T-helper 17 cell (primary cell): ENCODE measurements around the gene EMD. TPM values are rescaled to one million over a fixed set of nuclear protein-coding genes. Genes with fewer than 3 reads are reported as not detected.
A peak's percentile ranks its signal among the peaks of the same experiment; 100 is the strongest.

Source experiments
- ATAC-seq: fragments of 150-1000 bp; cut with Tn5 transposase; 2 replicates; pipeline ENCODE4 v1.10.0; 2021; ENCODE audit warnings: mild to moderate bottlenecking, moderate library complexity
- DNase-seq, 3 donors: peaks; one replicate each; pipeline versions ENCODE4 v3.0.0 to v3.0.0-alpha.2; 2020 to 2021
- H3K9me3 ChIP-seq: one replicate; pipeline ENCODE4 v1.7.0; 2013; ENCODE audit warnings: low read length, mild to moderate bottlenecking; ENCODE audit not compliant: control insufficient read depth, poor library complexity, severe bottlenecking
- H3K27ac Mint-ChIP-seq: one replicate; pipeline ENCODE4 v1.8.0; 2022; ENCODE audit warnings: mild to moderate bottlenecking, moderate library complexity, mixed read lengths
- H3K27me3 Mint-ChIP-seq: one replicate; pipeline ENCODE4 v1.8.0; 2022; ENCODE audit warnings: mixed read lengths
- H3K36me3 Mint-ChIP-seq: one replicate; pipeline ENCODE4 v1.8.0; 2022; ENCODE audit warnings: low read depth, mixed read lengths
- H3K4me1 Mint-ChIP-seq: one replicate; pipeline ENCODE4 v1.8.0; 2022; ENCODE audit warnings: mild to moderate bottlenecking, mixed read lengths
- H3K4me3 Mint-ChIP-seq: one replicate; pipeline ENCODE4 v1.8.0; 2022; ENCODE audit warnings: mild to moderate bottlenecking, moderate library complexity, mixed read lengths
- total RNA-seq, 4 donors: library from RNA in 2 of 4; stranded (reverse) in 2 of 4; gene quantifications; one replicate each; pipeline ENCODE4 v1.2.3 and lab custom pipeline; 2022 to 2026

The EMD gene
- total RNA-seq, 2 donors from 2014 or later: 121 to 132 TPM

DNA sequence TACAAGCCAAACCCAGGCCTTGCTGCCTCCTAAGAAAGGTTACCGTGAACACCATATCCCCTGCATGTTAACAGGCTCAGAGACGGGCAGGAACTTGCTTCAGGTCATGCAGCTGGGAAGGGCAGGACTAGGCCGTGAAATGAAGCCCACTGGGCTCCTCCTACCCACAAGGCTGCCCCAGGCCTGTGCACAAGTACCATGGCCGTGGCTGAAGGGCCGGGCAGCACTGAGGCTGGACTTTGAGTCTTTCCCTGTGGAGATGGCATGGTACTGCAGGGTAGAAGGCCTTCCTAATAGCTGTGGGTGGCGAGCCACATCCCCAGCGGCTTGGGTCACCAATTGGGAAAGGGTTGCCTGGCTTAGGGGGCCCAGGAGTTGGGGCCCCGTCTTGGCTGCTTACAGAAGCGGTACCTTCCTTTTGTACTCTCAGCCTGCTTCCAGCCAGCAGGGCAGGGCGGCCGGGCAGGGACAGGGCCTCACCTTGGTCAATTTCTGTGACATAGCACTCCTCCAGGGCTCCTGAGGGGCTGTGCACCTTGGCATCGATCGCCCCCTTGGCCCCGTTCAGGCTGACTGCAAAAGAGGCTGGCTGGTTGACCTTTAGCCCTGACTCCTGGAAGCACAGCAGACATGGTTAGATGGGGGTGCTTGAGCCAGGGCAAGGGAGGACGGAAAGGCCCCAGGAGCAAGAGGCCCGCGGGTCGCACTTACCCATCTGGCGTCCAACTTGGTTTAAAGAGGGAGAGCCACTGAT lies 28.5 kb upstream of the EMD start:
- H3K4me1 Mint-ChIP-seq: peaks cover 21% of the 10 kb centered on the region

DNA sequence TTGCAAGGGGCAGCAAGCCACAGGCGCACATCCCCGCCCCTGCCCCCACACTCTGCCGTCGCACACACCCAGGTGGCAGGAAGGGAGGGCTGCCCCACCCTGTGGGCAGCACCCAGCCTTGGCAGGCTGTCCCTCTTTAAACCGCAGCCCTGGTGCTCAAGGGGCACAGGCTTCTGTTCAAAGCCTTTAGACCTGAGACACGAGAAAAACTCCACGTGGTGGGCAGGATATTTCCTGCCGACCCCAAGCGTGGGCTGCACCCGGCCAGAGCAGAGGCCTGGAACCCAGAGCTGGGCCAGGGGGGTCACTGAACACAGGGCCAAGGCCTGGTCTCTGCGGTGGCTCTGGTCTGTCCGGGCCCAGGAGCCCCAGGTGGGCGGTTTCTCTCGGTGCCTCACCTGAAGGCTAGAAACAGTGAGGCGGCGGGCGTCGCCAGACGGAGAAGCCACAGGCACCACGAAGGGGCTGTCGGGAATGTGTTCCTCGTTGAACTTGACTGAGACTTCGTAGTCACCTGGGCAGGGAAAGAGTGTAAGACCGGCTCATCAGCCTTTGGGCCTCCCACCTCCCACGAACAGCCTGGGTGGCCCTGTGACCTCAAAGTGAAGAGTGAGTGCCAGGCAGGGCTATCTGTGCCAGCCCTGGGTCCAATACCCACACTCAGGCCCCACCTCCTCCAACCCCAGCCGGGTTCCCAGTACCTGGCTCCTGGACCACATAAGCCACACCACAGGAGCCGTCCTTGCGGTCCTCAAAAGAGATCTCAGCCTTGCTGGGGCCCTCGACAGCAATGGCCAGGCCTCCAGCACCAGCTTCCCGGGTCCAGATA lies 27.7 kb upstream of the EMD start:
- Mint-ChIP-seq H3K36me3 (no peaks in the 10 kb centered on the region), H3K4me1 (peaks cover 25% of the 10 kb centered on the region), H3K27me3 (no peaks in the 10 kb centered on the region), H3K27ac (peak overlapping the region; percentile 78), H3K4me3 (peak overlapping the region; percentile 68)
- DNase-seq (peak; percentile 11 to 32 (median 16)), ATAC-seq (peak; percentile 45)
- H3K9me3 ChIP-seq: no peaks in the 10 kb centered on the region

More for the DNA sequence above, 28.5 kb upstream of the EMD start:
- no peaks in the 10 kb centered on the region for H3K36me3 Mint-ChIP-seq
- ATAC-seq (no peak), DNase-seq (peak in 1 of 3 donors; percentile 1)
- peak overlapping the region; percentile 68 for H3K4me3 Mint-ChIP-seq
- peak overlapping the region; percentile 84 for H3K27ac Mint-ChIP-seq
- no peaks in the 10 kb centered on the region for H3K27me3 Mint-ChIP-seq
- H3K9me3 ChIP-seq: no peaks in the 10 kb centered on the region

DNA sequence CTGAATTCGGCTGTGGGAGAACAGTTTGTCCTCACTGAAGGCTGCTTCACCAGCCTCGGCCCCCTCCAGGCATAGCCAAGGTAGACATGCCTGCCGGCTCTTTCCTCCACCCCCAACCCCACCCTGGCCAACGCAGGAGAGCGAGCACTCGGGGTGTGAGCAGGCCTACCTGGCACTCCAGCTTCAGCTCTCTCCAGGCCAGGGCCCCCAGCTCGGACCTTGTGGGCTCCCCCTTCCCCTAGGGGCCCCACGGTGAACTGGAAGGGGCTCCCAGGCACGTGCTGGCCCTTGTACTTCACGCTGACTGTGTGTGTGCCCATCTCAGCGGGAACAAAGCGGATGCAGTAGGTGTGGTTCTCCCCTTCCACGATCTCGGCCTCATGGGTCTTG lies 27.1 kb upstream of the EMD start:
- peaks cover 25% of the 10 kb centered on the region for H3K4me1 Mint-ChIP-seq
- peak in 1 of 3 donors; percentile 10 for DNase-seq

DNA sequence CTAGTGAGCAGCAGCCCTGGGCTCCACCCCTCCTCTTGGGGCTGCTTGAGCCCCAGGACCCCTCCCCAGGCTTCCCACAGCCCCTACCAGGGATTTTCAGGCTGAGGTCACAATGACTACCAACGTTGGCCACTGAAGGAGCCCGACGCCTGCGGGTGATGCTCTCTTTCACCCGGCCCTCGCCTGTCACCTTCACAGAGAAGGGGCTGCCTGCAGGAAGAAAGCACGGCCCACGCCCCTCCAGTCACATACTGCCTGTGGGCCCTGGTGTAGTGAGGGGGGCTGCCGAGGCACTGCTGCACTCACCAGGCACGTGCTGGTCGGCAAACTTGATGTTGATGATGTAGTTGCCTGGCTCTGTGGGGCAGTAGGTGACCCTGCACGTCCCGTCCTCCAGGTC lies 26.6 kb upstream of the EMD start:
- no peaks in the 10 kb centered on the region for H3K9me3 ChIP-seq
- no peaks in the 10 kb centered on the region for H3K27me3 Mint-ChIP-seq
- peak overlapping the region; percentile 68 for H3K4me3 Mint-ChIP-seq
- ATAC-seq (no peak), DNase-seq (no peak)
- H3K27ac Mint-ChIP-seq: peak overlapping the region; percentile 78
- peaks cover 22% of the 10 kb centered on the region for H3K4me1 Mint-ChIP-seq
- H3K36me3 Mint-ChIP-seq: no peaks in the 10 kb centered on the region

More for the DNA sequence above, 27.1 kb upstream of the EMD start:
- peak overlapping the region; percentile 68 for H3K4me3 Mint-ChIP-seq
- no peaks in the 10 kb centered on the region for H3K27me3 Mint-ChIP-seq
- peak; percentile 4 for ATAC-seq
- H3K36me3 Mint-ChIP-seq: no peaks in the 10 kb centered on the region
- no peaks in the 10 kb centered on the region for H3K9me3 ChIP-seq
- peak overlapping the region; percentile 78 for H3K27ac Mint-ChIP-seq

DNA sequence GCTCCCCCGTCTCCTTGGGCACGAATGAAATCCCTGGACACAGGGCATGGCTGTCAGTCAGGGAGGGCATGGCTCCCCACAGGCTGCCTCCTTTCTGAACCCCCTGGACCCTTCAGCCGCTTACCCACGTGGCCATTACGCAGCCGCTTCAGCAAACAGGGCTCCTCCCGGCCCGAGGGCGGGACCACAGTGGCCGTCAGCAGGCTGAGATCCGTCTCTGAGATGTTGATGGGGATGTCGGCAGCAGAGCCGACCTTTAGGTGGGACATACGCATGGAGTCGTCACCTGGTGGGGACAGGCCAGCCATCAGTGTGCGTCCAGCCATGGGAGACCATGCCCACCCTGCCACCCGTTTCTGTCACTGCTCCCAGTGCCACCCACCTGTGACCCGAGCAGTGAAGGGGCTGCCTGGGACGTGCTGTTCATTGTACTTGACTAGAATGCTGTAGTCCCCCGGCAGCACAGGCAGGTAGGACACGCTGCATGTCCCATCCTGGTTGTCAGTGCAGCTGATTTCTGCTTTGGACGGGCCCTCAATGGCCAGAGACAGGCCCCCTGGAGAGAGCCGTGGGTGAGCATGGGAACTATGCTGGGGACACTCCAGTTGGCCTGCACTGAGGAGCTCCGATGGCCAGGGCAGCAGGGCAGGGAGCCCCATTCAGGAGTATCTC lies 25.8 kb upstream of the EMD start:
- Mint-ChIP-seq H3K36me3 (no peaks in the 10 kb centered on the region), H3K4me3 (no peak overlapping the region), H3K4me1 (peaks cover 17% of the 10 kb centered on the region), H3K27ac (peak overlapping the region; percentile 54), H3K27me3 (no peaks in the 10 kb centered on the region)
- ATAC-seq (no peak), DNase-seq (no peak)
- no peaks in the 10 kb centered on the region for H3K9me3 ChIP-seq

DNA sequence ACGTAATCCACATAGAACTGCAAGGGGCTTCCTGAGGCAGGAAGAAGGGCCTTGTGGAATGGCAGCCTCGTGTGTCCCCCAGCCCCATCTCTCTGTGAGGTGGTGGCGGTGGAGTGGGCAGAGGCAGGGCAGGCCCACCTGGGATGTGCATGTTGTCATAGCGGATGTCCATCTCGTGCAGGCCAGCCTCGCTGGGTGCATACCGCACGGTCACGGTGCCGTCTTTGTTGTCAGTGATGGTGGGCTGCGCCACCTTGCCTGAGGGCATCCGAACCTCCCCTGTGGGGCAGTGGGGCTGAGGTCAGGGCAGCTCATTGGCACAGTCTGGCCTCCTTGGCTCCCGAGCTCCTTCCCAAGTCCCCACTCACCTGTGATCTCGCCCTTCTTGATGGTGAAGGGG lies 25.1 kb upstream of the EMD start:
- Mint-ChIP-seq H3K4me1 (peaks cover 20% of the 10 kb centered on the region), H3K27ac (peak overlapping the region; percentile 54), H3K36me3 (no peaks in the 10 kb centered on the region), H3K27me3 (no peaks in the 10 kb centered on the region), H3K4me3 (peak overlapping the region; percentile 45)
- DNase-seq (peak in 1 of 3 donors; percentile 4), ATAC-seq (no peak)
- no peaks in the 10 kb centered on the region for H3K9me3 ChIP-seq

DNA sequence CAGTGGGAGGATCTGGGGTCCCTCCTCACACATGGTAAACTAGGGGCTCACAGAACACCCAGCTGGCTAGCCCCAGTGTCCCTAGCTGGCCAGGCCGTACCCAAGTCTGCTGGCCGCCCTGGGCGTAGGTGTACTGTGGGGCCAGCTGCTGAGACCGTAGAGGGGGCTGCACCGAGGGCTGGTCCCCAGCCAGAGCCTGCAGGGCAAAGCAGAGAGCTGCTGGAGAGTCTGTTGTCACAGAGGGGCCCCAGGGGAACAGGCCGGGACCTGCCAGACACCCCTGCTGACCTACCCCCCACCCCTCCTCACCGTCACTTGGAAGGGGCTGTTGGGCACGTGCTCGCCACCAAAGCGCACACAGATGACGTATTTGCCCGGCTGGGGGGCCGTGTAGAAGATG lies 24.6 kb upstream of the EMD start:
- H3K27ac Mint-ChIP-seq: peak overlapping the region; percentile 54
- ATAC-seq: no peak
- no peak for DNase-seq
- no peaks in the 10 kb centered on the region for H3K9me3 ChIP-seq
- peak overlapping the region; percentile 45 for H3K4me3 Mint-ChIP-seq
- peaks cover 20% of the 10 kb centered on the region for H3K4me1 Mint-ChIP-seq
- H3K27me3 Mint-ChIP-seq: no peaks in the 10 kb centered on the region
- H3K36me3 Mint-ChIP-seq: no peaks in the 10 kb centered on the region

DNA sequence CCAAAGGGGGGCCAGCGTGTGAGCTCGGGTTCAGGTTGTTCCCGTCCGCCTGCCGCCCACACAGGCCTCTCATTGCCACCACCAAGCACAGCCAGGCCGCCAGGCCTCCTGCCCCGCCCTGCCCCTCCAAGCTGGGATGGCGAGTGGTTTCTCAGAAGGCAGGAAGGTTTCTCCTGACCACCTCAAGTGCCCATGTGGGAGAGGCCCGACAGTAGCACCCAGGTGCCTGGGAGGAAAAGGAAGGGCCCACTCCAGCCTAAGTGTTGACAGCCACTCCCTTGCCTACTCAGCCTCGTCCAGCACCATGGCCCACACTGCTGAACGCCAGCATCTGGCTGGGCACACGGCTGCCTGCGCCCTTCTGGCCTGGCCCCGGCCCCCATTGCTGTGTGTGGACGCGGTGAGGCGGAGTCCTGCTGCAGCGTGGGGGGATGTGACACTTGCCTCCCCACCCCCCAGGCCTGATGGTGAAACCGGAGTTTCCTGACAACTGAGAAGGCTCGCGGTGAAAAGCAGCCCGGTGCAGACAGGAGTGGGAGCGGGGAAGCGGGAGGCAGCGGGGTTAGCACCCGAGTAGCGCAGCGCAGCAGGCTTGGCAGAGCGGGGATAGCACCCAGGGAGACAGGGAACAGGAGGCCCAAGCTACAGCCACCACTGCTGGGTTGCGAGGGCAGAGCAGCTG lies 23.9 kb upstream of the EMD start:
- no peaks in the 10 kb centered on the region for H3K36me3 Mint-ChIP-seq
- no peak overlapping the region for H3K4me3 Mint-ChIP-seq
- peak in 1 of 3 donors; percentile 6 for DNase-seq
- H3K27me3 Mint-ChIP-seq: no peaks in the 10 kb centered on the region
- peaks cover 22% of the 10 kb centered on the region for H3K4me1 Mint-ChIP-seq
- H3K9me3 ChIP-seq: no peaks in the 10 kb centered on the region
- ATAC-seq: no peak
- H3K27ac Mint-ChIP-seq: peak overlapping the region; percentile 3

DNA sequence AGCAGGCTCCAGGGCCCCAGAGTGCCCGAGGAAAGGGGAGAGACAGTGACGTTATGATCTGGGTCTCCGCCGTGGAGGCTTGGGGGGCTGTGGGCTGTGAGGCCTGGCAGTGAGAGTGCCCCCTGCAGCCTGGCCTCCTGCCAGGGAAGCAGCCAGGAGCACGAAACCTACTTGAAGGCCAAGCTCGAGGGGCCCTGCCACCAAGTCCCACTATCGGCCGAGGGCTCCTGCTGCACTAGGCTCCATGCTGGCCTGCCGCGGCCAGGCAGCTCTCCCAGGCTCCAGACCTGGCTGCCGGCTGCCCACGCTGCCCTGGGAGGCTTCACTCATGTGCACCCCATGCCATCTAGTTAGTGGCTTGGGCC lies 23.3 kb upstream of the EMD start:
- H3K27ac Mint-ChIP-seq: peak overlapping the region; percentile 3
- DNase-seq (no peak), ATAC-seq (no peak)
- no peaks in the 10 kb centered on the region for H3K9me3 ChIP-seq
- no peaks in the 10 kb centered on the region for H3K27me3 Mint-ChIP-seq
- no peaks in the 10 kb centered on the region for H3K36me3 Mint-ChIP-seq
- H3K4me1 Mint-ChIP-seq: peaks cover 22% of the 10 kb centered on the region
- H3K4me3 Mint-ChIP-seq: no peak overlapping the region

DNA sequence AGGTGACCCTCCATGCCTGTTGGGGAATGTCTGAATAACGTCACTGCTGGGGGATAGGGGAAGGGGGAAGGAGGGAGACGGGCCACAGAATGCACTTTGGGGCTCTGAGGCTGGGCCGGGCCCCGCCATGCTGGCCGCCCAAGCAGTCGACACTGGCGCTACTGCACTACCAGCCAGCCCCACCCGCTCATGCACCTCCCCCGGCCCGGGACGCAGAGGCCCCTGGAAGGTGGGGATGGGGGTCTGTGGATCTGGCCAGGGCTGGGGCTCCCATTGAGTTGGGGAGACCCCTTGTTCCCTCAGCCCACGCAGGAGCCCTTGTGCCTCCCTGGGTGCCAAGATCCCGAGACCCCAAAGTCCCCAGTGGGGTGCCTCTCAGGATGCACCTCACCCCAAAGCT lies 22.5 kb upstream of the EMD start:
- Mint-ChIP-seq H3K27ac (no peak overlapping the region), H3K36me3 (no peaks in the 10 kb centered on the region), H3K4me1 (peaks cover 20% of the 10 kb centered on the region), H3K27me3 (no peaks in the 10 kb centered on the region), H3K4me3 (peak overlapping the region; percentile 72)
- no peaks in the 10 kb centered on the region for H3K9me3 ChIP-seq
- DNase-seq: no peak
- no peak for ATAC-seq

DNA sequence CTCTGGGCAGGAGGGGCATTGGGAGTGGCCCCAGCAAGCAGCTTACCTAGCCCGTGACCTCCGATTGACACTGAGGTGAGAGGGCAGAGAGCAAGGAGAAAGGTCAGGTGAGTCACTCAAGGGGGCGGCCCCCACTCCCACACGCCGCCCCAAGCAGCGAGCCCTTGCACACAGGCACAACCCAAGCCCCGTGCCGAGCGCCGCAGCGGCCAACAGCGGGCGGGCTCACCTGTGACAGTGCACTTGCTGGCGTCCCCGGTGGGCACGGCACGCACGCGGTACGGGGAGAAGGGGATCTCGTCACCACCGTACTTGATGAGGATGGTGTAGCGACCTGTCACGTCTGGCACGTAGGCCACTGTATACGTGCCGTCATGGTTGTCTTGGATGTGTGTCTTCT lies 21.9 kb upstream of the EMD start:
- ATAC-seq (no peak), DNase-seq (peak in 1 of 3 donors; percentile 3)
- H3K36me3 Mint-ChIP-seq: no peaks in the 10 kb centered on the region
- peak overlapping the region; percentile 31 for H3K4me3 Mint-ChIP-seq
- peaks cover 19% of the 10 kb centered on the region for H3K4me1 Mint-ChIP-seq
- peak overlapping the region; percentile 2 for H3K27ac Mint-ChIP-seq
- H3K27me3 Mint-ChIP-seq: no peaks in the 10 kb centered on the region
- H3K9me3 ChIP-seq: no peaks in the 10 kb centered on the region

DNA sequence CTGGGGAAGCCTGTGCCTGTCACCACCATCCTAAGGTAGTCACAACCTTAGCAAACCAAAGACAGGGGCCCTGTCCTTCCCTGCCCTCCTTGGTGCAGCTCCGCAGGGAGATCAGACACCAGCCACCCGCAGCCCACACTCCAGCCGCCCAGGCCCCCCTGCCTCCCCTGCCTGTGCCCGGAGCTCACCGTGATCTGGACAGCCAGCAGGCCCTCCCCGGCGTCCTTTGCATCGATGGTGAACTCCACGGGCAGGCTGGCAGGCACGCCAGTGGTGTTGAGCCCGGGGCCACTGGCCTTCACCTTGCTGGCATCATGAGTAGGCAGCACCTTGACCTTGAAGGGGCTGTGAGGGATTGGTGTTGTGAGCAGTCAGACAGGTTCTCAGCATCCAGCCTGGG lies 21.1 kb upstream of the EMD start:
- H3K36me3 Mint-ChIP-seq: peaks cover 2% of the 10 kb centered on the region
- no peak overlapping the region for H3K27ac Mint-ChIP-seq
- peaks cover 18% of the 10 kb centered on the region for H3K4me1 Mint-ChIP-seq
- DNase-seq (no peak), ATAC-seq (no peak)
- H3K9me3 ChIP-seq: no peaks in the 10 kb centered on the region
- H3K4me3 Mint-ChIP-seq: peak overlapping the region; percentile 82
- H3K27me3 Mint-ChIP-seq: no peaks in the 10 kb centered on the region

DNA sequence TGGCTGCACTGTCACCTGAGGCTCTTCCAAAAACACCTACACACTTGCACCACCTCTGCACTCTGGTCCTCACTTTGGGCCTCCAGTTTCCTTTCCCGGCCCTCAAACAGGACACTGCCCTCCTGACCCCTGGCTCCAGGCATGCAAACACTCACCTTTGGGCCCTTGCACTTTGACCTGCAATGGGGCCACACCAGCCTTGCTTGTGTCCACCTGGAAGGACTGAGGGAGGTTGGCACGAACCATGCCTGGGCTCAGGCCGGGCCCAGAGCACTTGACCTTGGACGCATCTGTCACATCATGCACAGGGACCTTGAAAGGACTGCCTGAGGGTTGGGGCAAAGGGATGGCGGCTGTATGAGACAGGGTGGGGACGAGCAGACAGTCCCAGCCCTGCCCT lies 20.3 kb upstream of the EMD start:
- Mint-ChIP-seq H3K4me1 (peaks cover 13% of the 10 kb centered on the region), H3K27me3 (no peaks in the 10 kb centered on the region), H3K36me3 (peaks cover 2% of the 10 kb centered on the region), H3K27ac (peak overlapping the region; percentile 78), H3K4me3 (peak overlapping the region; percentile 82)
- no peak for ATAC-seq
- no peak for DNase-seq
- no peaks in the 10 kb centered on the region for H3K9me3 ChIP-seq
